Right renal pelvis (tissue), 4 donors: ENCODE data around the gene MYH9. TPM values are rescaled to one million over a fixed set of nuclear protein-coding genes. Genes with fewer than 3 reads are reported as not detected.

Experiments used
- DNase-seq, 4 donors: peaks; one replicate each; pipeline ENCODE4 v3.0.0-alpha.2; 2013; ENCODE audit warnings: low read depth in 4 of 4, low spot score in 3 of 4, missing footprints in 1 of 4
- polyA plus RNA-seq, 4 donors: library from polyadenylated mRNA; unstranded; fragments of 120-200 nt; gene quantifications; one replicate each; pipeline ENCODE4 v1.2.1, GENCODE V29; 2013; ENCODE audit not compliant: insufficient read length in 4 of 4

MYH9 gene
- polyA plus RNA-seq, 4 donors, result 269 to 312 (median 292) TPM

DNA sequence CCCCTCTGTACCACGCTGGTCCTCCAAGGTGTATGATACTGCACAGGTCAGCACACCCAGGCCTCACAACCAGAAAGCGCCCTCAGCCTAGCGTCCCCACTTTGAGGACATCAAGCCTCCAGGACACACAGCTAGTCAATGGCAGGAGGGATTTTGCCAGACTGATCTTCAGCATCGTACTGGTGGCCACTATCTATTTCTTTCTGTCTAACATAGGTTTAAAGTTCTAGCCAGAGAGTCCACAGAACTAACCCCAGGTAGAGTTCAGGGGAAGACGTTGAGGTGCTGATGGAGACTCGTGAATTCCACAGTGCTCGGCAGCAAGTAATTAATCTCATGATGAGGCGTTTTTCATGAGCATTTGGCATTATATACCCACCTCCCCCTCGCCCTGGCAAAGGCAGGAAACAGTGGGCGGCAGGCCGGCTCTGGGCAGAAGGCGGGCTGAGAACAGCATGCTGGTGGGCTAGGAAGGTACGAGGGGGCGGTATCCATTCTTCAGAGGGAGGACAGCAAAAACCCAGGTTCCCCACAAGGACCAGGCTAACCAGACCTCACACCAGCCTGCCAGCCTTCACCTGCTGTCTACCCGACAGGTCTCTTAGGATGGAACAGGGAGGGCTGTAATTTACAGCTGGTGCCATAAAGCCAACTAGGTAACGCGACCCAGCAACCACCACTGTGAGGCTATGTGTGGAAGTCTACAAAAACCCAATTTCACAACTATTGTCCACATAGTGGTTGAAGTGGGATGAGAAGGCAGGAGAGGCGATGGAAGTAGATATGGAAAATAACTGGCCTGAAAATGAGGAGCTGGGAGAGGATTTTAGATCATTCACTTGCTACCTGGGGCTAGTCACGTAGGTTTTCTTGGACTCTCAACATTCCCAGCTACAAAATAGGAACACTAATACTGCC is 18.5 kb downstream of the MYH9 start:
- DNase-seq, result no peak

DNA sequence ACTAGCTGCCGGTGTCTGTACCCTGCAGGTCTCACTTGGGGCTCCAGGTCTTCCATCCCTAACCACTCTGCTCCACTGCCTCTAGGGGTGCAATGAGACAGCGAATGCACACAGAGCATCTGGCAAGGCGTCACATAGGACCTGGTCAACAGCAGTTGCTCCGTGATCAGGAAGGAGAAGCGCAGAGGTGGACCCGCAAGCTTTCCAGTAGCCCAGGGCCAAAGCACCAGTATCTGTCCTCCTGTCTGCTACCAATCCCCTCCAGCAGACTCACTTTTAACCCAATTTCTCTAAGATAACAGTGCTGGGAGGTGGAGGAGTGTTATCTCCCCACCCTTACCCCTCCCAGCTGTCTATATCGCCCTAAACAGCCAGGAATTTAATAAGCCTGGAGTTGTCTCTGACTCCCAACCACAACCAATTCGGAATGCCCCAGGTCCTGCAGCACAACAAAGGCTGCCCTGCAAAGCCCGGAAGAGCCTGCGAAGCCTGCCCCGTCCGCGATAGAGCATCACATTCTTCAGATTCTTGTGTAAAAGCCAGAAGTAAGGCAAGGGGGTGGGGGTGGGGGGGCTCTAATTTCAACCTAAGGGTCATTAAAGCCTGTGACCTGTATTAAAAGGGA is 19.3 kb downstream of the MYH9 start:
- no peak for DNase-seq

DNA sequence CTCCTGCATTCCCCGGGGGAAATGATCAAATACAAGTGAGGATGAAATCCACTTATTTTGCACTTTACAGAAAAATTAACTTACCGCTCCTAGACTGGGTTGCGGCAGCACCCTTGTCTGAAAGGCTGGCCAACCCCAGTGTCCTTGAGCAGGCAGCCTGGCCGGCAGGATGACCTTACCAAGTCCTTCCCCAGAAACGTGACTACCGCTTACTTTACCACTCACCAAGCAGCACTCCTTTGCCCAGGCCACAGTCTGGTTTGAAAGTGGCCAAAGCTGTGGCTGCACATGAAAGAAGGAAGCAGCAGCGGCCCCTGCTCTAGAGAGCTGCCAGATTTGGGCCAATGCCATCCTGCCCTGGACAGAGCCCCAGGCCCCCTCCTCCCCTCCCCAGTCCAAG is 20.3 kb downstream of the MYH9 start:
- DNase-seq, result no peak

DNA sequence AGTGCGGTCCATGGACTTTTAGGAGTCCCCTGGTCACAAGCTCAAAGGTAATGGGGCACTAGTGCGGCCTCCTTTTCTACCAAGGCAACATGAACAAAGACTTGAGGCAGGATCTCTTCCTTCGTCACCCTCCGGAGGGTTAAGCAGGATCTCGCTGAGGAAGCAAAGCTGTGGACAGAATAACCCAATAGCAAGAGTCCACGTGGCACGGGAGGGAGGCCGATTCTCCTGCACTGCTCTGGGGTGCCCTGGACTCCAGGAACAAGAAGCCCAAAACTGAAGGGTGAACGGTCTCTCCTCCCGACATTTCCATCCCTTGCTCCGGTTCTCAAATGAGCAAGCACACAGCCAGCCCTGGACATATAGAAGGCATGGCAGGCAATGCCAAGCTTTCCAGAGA is 20.7 kb downstream of the MYH9 start:
- no peak for DNase-seq

DNA sequence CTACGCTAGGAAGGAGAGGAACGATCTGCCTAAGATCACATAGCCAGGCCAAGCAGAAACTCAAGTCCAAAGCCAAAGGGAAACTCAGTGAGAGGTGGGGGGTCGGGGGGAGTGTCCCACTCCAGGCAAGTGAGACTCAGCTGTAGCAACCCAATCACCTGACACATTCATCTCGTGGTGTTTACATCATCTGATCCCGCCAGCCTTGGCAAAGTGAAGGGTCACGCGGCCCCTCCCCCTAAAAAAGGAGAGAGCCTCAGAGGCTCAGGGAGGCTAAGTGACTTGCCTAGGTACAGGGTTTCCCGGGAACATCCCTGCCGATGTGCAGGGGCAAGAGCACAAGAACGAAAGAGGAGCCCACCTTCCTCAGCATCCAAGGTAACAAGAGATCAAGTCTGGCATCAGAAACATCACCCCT is 21.5 kb downstream of the MYH9 start:
- no peak for DNase-seq

DNA sequence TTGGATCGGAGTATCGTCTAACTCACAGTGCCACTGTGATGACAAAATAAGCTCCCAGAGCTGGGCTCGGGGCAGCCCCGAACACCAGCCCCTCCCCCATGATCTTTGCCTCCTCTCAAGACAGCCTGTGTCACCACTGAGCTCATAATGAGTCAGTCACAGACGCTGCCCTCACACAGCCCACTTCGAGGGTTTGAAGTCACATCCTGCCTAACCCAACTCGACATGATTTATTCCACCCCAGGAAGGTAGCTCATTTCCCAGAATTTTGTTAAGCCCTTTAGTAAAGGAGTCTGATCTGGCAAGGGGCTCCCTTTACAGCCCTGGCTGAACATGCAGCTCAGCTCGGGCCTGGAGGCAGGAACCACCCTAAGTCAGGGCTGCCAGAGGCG is 22.8 kb downstream of the MYH9 start:
- DNase-seq, result no peak

DNA sequence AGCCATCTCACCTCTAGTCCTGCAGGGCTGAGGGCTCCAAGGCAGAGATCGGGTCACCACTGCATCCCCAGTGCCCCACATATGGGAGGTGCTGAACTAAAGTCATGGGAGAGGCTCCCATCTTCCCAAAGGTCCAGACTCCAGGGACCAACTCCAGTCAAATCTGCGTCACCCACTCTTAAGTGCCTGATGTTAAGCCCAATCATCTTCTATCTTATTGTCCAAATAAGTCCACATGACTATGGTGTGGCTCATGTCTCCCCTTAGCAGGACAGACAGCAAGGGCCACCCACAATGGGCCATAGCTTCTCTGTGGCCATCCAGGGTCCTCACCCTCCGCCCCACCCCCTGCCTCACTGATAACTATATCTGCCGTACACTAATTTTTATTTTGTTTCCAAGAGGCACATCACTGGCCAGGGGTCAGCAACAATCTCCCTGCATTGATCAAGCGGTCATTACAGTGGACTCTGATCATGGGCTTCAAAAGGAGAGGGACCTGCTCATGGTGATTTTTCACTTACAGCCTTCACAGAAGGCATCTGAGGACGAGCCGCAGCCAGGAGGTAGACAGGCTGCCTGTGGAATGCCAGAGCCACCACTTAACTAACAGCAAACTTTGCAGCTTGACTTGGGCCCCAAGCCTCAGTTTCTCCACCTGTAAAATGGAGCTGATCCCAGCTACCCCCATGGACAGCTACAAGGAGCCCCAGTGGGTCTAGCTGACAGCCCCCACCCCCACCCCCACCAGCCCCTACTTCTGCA is 23.3 kb downstream of the MYH9 start:
- no peak for DNase-seq

DNA sequence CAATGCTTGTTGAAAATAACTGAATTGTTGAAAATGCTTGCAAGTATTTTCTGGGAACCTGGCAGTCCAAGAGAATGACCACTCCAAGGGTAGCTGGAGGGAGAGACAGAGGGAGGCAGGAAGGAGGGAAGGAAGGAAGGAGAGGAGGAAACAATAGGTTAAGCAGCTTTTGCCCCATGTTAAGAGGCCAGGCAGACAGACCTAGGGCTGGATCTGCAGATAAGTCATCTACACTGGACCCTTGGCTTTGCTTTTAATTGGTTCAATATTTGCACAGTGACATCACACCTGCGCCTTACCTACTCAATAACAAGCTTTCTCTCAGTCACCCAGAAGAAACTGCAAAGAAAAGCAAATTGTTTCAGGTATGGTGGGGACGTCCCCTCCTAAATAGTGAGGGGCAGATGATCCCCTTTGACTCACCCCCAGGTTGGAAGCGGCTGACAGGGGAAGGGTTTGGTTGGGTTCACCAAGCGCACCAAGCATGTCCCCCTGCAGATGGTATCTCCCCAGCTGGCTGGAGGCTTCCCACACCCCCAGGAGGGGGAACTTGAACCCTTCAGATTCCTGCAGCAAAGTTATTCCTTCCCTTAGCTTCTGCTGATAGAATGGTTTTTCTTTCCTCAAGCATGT is 24.3 kb downstream of the MYH9 start:
- DNase-seq, result no peak

DNA sequence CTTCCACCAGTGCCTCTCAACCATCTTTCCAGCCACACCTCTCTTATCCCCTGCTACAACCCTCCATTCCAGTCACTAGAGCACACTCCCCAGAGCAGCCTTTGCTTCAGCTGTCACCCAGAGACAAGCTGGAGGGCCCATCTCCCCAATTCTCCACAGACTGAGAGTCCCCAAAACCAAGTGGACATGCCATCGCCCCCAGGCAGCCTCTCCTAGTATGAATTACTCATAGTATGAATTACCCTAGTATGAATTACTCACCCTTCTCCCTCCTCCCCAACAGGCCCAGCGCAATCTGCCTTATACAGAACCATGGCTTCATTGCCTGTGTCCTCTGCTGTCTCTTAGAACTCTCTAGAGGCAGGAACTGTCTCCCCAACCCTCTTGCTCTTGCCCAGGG is 24.8 kb downstream of the MYH9 start:
- no peak for DNase-seq

DNA sequence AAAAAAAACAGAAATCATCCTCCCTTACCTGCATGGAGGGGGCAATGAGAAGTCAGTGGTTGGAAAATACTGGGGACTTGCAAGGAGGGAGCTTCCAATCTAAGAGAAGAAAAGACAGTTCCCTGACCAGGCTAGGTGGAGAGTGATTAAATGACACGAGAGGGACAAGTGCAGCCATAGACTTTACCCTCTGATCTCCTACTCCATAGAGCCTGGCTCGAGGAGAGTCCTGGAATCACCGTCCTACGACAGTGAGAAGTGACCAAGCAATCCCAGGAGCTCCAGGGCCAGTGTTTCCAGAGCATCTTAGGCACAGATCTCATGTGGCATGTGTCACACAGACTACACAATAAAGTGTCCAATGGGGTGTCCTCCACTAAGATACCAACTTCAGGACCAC is 25.7 kb downstream of the MYH9 start:
- DNase-seq, result no peak

DNA sequence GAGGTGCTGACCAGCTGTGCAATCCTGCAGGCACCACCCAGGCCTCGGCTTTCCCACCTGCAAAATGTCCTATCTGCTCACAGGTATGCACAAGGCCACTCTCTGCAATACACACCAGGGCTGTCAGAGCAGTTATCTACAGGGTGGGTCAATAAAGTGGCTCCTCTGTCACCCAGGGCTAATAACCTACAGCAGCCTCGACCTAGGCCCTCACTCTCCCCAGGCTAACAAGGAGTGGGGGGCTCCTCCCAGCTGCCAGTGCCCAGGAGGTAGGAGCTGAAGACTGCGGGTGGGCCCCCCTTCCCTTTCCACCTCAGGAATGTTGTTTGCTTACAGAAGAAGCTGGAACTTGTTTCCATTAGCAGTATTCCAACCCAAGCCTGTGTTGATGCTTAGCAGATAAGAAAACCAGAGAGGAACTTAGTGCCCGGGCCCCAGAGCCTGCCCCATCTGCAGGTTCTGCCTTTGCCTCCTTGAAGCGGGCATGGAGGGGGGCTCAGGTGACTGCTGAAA is 26.8 kb downstream of the MYH9 start:
- DNase-seq, result no peak

DNA sequence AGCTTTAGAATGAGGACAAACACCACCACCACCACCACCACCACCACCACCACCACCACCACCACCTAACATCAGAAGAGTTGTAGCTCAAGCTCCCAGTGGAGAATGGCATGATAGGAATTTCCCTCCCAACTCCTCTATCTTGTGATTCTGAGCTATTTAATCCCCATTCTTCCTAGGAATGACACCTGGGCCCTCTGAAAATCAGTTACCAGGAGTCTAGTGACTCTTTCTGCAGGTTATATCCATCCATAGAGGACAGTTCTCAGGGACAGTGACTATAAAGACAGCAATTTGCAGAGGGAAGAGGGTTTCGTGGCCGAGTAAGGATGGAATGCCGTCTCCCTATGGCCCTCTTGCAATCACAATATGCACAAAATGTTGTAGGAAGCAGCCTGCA is 27.8 kb downstream of the MYH9 start:
- no peak for DNase-seq

DNA sequence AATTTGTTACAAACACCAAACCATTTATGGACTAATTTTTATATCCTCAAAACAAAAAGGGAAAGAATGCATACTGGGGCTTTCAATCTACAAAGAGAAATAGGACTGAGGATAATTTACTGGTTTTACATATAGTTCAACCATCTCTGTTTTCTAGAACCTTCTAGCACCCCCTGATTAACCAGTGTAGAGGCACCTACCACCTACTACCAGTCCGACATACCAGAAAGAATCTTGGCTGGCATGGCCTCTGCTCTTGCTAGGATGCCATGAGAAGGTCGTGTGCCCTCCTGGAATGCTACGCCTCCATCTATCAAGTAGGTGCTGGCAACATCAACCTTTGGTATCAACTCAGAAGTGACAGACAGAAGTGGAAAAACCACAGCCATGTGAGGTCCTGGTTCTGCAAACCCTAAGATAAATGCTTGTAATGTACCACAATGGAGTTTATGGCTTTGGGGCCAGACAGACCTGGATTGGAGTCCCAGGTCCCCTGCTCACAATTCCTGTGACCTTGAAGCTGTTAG is 28.2 kb downstream of the MYH9 start:
- DNase-seq, result no peak

DNA sequence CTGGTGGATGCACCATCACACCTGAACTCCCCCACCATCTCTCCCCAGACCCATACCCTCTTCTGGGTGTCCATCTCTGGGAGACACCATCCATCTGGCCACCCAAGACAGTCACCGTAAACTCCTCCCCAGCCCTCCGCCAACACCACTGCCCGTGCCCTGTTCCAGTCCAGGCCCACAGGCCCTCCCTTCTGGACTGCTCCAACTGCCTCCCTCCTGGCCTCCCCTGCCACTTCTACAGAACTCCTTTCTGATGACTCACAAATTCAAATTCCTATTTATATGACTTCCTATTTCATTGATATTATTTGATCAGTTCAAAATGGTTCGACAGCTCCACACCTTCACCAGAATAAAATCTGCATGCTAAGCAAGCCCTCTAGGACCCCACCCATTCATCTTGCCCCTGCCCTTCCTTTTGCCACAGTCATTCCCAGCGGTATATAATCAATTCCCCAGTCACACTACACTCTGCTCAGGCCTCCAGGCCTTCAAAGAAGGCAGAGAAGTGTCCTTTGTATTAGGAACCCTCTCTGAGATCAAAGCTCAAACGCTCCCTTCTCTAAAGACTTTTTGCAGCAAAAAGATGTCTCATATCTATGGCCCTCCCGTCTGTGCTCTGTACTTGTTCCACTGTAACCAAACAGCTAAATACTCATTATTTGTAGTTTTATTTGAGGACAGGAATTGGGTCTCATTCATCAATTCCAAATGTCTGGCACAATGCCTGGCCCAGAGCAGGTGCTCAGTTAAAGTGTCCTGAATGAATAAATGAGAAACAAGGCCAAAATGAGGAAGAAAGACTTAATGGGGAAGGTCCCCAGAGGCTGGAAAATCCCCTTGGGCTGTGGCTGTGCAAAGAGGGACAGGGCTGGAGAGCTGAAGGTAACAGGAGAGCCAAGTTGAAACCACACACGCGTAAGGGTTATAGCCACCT is 29.0 kb downstream of the MYH9 start:
- no peak for DNase-seq

DNA sequence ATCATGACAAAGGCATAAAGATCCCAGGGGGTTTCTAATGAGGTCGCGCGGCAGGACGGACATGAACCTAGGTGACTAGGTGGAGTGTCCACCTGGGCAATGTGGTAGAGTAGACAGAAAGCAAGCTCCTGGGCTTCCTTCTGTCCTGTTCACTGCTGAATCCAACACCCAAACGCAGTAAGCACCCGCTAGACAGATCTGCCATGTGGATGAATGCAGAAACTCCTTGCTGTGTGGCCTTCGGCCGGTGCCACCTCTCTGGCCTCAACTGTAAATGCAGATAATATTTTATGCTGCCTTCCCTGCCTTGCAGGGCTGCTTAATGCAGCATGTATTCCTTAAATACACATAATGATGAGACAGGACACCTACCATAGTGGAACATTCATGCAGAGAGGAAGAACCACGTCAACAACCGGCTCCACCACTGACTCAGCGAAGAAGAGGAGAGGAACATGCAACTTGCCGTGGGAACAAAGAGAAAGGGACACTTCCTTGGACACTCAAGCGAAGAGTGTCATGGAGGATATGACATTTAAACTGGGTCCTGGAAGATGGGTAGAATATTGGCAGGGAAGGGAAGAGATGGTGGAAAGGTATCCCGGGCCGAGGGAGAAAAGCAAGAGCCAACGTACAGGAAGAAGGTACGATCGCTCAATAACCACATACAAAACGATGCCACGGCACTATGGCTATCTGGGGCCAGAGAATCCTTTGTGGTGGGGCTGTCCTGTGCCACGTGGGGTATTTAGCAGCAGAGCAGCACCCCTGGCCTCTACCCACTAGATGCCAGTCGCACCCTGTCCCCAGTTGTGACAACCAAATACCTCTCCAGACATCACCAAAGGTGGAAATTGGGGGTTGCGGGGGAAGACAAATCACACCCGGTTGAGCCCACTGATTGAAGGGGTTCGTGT is 30.8 kb downstream of the MYH9 start:
- DNase-seq, result no peak

DNA sequence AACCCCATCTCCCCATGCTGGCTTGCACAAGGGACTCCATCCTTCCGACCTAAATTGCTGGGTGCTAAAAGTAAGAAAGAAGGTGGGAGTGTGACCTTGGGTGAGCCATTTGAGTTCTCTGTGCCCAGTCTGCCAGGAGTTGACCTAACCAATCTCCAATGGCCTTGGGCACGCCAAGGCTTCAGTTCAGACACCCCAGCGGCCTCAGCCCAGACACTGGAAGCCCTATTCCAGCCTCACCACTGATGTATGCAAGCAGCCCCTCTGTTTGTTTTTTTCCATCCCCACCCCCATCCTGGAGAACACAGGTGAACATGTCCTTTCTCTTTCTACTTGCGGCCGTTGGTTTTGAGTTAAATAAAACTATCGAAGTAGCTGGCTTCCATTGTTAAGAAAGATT is 31.9 kb downstream of the MYH9 start:
- DNase-seq, result no peak

DNA sequence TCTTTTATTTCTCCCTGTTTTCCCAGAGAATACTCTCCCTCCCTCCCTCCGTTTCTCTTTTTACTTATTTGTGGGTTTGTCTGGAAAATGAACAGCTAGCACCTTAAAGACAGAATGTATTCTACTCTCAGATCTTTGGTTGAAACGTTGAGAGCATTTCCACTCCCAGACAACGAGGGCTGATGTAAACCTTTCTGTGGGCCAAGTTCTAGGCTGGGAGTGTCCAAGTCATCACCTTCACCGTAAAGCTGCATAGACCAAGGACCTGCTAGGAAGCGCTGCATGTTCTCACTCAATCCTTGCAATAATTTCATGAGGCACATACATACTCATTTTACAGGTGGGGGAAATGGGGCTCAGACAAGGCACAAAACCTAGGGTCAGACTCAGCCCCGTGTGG is 32.4 kb downstream of the MYH9 start:
- no peak for DNase-seq

DNA sequence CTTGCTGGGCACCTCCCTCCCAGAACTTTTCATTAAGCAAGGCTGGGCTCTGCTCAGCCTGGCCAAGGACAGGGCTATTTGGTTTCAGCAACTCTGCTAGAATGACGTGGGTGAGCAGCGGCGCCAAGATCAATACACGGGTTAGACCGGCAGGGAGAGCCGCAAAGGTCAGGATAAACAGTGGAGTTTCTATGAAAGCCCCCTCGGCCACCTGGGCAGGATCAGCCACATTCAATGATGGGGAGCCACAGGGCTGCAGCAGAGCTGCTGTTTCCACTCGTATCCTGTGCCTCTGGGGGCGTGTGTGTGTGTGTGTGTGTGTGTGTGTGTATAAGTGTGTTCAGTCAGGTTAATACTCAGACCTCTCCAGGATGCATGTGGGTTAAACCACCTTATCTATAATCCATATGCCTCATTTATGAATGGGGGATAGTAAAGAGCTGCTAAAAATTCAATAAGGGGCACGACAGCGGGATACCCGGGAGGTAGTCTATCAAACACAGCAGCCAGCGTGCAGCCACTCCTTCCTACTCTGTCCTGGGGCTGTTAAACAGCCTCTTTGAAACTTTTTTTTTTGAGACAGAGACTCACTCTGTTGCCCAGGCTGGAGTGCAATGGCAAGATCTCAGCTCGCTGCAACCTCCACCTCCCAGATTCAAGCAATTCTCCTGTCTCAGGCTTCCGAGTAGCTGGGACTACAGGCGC is 34.8 kb downstream of the MYH9 start:
- no peak for DNase-seq
